ENCODE results near the gene SLC36A1.

DNA sequence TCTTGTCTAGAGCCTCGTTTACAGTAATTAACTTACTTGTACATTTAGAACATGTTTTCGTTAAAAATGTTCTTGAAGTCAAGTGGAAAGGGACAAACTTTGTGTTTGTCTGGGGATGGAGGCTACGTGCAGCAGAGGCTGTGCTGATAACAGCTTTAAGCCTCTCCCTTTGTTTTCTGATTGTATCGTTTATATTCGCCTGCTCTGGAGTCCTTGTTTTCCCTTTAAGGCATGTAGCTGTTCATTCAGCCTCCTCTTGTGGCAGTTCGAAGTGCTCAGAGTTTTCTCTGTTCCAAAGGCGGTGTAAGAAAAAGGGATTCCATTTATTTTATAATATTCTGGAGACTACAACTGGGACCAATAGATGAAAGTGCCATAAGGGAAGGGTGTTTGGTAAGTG, 1.9 kb downstream of the SLC36A1 start:
- TF ChIP-seq EZH2 (IDR thresholded peaks at IDR 0.05; ENCODE audit: low read depth), result no peak
- TF ChIP-seq, protein P1, sequence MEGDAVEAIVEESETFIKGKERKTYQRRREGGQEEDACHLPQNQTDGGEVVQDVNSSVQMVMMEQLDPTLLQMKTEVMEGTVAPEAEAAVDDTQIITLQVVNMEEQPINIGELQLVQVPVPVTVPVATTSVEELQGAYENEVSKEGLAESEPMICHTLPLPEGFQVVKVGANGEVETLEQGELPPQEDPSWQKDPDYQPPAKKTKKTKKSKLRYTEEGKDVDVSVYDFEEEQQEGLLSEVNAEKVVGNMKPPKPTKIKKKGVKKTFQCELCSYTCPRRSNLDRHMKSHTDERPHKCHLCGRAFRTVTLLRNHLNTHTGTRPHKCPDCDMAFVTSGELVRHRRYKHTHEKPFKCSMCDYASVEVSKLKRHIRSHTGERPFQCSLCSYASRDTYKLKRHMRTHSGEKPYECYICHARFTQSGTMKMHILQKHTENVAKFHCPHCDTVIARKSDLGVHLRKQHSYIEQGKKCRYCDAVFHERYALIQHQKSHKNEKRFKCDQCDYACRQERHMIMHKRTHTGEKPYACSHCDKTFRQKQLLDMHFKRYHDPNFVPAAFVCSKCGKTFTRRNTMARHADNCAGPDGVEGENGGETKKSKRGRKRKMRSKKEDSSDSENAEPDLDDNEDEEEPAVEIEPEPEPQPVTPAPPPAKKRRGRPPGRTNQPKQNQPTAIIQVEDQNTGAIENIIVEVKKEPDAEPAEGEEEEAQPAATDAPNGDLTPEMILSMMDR (conservative IDR thresholded peaks at IDR 0.05), result no peak
